Fibroblast of mammary gland (primary cell): ENCODE measurements around the gene TFPI2.
A peak's percentile ranks its signal among the peaks of the same experiment; 100 is the strongest.

ENCODE experiments used
- DNase-seq: peaks from one replicate; pipeline ENCODE4 v3.0.0-alpha.2; 2010; ENCODE audit warnings: low read depth
- H3K4me3 ChIP-seq: 2 replicates; pipeline ENCODE4 v1.5.1; 2011; ENCODE audit warnings: low read depth, mild to moderate bottlenecking, low read length, moderate library complexity; ENCODE audit not compliant: control insufficient read depth
- CTCF ChIP-seq: conservative IDR thresholded peaks from 2 replicates; pipeline ENCODE4 v1.5.1; 2011; ENCODE audit warnings: low read depth, low read length, inconsistent platforms; ENCODE audit not compliant: control insufficient read depth, insufficient read depth

The TFPI2 gene

GRCh38 chr7:93855797-93856196, 34.8 kb downstream of the TFPI2 start:
- no peak overlapping the region for H3K4me3 ChIP-seq
- DNase-seq, result no peak
- no peak for TF ChIP-seq CTCF

- TF ChIP-seq CTCF, result no peak
- H3K4me3 ChIP-seq, result no peak overlapping the region
- DNase-seq, result no peak
Measured at GRCh38 chr7:93854480-93854879, 36.1 kb downstream of the TFPI2 start.

- peak; percentile 9 for DNase-seq
- H3K4me3 ChIP-seq, result no peak overlapping the region
- no peak for TF ChIP-seq CTCF
Measured at GRCh38 chr7:93851536-93851935, 39.0 kb downstream of the TFPI2 start.

GRCh38 chr7:93843260-93843659, 47.3 kb downstream of the TFPI2 start:
- DNase-seq, result peak; percentile 14
- H3K4me3 ChIP-seq, result no peak overlapping the region
- no peak for TF ChIP-seq CTCF

GRCh38 chr7:93838966-93839365, 51.6 kb downstream of the TFPI2 start:
- H3K4me3 ChIP-seq, result no peak overlapping the region
- no peak for DNase-seq
- no peak for TF ChIP-seq CTCF

GRCh38 chr7:93837245-93837644, 53.3 kb downstream of the TFPI2 start:
- no peak for DNase-seq
- H3K4me3 ChIP-seq, result no peak overlapping the region
- TF ChIP-seq CTCF, result no peak

GRCh38 chr7:93836116-93836515, 54.4 kb downstream of the TFPI2 start:
- no peak for TF ChIP-seq CTCF
- peak; percentile 26 for DNase-seq
- no peak overlapping the region for H3K4me3 ChIP-seq
